Measurements from ENCODE around the gene SLC25A45.
"Not testable (repeated sequence)": the region's sequence is repeated elsewhere in the genome, so short reads cannot be mapped to it uniquely, and the experiment has no call there.

The SLC25A45 gene

GRCh38 chr11:65362966-65363365 is 19.5 kb downstream of the SLC25A45 start:
- no peak for DNase-seq (ENCODE audit: low read depth, low spot score)

GRCh38 chr11:65362320-65362931 is 20.0 kb downstream of the SLC25A45 start:
- no peak for DNase-seq (ENCODE audit: low read depth, low spot score)

- DNase-seq (ENCODE audit: low read depth, low spot score) = no peak
Observed at GRCh38 chr11:65357856-65358356, 24.5 kb downstream of the SLC25A45 start.

- no peak for DNase-seq (ENCODE audit: low read depth, low spot score)
Observed at GRCh38 chr11:65356394-65356972, 26.0 kb downstream of the SLC25A45 start.

DNA sequence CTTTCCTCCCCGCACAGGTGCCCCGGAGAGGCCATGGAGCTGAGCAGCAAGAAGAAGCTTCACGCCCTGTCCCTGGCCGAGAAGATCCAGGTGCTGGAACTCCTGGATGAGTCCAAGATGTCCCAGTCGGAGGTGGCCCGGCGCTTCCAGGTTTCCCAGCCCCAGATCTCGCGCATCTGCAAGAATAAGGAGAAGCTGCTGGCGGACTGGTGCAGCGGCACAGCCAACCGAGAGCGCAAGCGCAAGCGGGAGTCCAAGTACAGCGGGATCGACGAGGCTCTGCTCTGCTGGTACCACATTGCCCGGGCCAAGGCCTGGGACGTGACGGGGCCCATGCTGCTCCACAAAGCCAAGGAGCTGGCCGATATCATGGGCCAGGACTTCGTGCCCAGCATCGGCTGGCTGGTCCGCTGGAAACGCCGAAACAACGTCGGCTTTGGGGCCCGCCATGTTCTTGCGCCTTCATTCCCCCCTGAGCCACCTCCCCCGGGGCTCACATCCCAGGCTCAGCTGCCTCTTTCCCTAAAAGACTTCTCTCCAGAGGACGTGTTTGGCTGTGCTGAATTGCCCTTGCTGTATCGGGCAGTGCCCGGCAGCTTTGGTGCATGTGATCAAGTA is 26.6 kb downstream of the SLC25A45 start:
- no peak for DNase-seq (ENCODE audit: low read depth, low spot score)

DNA sequence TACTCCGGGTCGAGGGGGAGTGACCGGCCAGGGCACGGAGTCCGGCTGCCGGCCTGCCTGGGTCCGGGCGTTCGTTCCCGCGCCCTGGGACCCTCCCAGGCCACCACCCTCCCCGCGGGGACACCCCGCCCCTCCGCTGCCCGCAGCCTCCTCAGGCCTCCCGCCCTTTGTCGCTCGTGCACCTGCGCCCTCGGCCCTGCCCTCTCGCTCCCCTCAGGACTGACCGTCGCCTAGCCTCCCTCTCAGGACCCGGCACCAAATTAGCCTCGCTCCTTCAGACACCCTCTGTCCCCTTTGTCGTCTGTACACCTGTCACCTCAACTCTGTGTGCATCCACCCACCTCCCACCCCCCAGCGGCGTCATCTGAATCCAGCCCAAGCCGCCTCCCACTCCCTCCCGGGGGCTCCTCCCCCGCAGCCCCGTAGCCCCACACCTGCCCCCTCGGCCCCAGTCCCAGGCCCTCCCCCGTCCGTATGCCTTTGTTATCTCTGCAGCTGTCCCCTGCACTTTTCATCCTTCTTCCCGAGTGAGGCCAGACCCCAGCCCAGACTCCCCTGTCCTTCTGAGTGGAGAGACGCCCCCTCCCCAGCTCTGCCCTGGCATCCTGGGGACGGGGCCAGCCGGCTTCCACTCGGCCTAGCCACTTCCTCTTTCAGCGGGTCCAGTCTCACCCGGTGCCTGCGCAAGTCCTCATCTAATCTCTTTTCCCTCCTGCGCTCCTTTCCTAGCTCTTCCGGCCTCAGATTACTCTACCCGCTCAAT is 27.3 kb downstream of the SLC25A45 start:
- peak; percentile 22 for DNase-seq (ENCODE audit: low read depth, low spot score)

DNA sequence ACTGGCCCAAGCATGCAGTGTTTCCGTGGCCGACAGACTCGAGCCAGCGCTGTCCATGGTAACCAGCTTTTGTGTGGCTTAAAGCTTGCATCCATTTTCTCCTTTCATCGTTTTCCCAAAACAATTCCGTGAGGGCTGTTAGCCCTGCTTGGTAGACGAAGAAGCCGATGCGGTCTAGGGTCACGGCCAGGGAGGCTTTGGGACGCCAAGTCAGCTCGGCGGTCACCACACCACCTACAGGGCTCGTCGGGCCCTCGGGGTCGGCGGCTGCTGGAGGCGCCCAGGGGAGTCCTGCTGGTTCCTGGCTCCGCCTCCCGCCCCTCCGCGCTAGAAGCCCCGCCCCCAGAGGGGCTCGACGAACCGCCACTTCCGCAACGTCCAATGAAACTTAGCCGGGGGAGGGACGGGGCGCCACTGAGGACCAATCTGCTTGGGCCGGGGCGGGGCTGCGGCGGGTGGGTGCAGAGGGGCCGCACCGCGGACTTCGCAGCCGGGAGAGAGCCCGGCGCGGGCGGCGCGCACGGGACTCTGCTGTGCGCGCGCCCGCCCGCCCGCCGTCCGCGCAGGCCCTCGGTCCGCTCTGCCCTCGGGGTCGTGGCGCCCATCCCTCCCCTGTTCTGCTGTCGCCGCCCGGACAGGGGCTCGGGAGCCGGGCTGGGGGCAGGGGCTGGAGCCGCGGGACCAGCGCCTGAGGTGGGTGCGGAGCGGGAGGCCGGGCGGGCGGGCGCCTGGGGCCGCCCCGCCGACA is 28.0 kb downstream of the SLC25A45 start, which contains the start of gene TIGD3:
TSS of gene TIGD3 (plus strand) at position 487 of the 748 bp plus-strand sequence. CDS start 1,058 bp downstream, outside the sequence.
- peak; percentile 95 for DNase-seq (ENCODE audit: low read depth, low spot score)

DNA sequence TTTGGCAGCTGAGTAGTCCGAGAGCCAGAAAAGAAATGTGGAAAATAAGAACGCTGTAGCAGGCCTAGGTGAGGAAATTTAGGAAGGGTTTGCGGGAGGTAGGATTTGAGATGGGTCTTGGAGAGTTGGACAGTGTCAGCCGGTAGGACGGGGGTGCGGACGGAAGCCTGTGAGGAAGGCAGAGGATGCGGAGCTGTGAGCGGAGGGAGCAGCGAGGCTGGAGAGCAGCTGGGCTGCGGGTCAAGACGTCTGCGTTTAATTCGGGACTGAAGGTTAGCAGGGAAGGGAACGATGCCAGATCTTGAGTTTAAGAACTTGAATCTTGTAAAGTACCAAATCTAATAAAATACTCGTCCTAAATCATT is 28.6 kb downstream of the SLC25A45 start:
- DNase-seq (ENCODE audit: low read depth, low spot score) = no peak

DNA sequence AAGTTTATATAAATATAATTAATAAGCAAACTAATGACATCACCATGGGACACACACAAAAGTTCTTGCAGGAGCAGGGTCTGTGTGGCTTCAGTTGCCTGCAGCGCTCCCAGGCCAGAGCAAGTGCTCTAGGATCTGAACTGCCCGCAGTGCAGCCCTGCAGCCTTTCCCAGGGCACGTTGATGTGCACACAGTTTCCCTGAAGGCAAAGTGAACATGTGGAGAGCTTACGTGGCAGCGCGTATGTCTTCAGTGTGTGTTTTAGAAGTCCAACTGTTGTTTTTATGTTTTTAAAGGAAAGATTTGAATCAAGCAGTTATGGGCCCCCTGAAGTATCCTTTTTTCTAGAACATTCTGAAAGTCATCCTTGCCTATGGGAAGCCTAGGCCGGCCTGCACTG is 29.1 kb downstream of the SLC25A45 start:
- no peak for DNase-seq (ENCODE audit: low read depth, low spot score)

- no peak for DNase-seq (ENCODE audit: low read depth, low spot score)
Observed at GRCh38 chr11:65352783-65353182, 29.7 kb downstream of the SLC25A45 start.

- no peak for DNase-seq (ENCODE audit: low read depth, low spot score)
Observed at GRCh38 chr11:65351511-65351910, 30.9 kb downstream of the SLC25A45 start.

- DNase-seq (ENCODE audit: low read depth, low spot score) = no peak
Observed at GRCh38 chr11:65341856-65342255, 40.6 kb downstream of the SLC25A45 start.

DNA sequence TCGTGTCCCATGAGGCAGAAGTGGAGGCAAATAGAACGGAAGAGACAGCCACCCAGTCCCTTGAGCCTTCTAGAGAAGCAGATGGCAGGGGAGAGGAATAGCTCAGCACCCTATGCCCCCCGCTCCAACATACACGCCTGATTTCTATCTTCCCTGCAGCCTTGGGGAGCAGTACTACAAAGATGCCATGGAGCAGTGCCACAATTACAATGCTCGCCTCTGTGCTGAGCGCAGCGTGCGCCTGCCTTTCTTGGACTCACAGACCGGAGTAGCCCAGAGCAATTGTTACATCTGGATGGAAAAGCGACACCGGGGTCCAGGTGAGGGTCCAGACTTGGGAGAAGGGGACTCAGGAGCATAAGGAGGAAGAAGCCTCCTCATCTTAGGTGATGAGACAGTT is 42.2 kb downstream of the SLC25A45 start:
- no peak for DNase-seq (ENCODE audit: low read depth, low spot score)

DNA sequence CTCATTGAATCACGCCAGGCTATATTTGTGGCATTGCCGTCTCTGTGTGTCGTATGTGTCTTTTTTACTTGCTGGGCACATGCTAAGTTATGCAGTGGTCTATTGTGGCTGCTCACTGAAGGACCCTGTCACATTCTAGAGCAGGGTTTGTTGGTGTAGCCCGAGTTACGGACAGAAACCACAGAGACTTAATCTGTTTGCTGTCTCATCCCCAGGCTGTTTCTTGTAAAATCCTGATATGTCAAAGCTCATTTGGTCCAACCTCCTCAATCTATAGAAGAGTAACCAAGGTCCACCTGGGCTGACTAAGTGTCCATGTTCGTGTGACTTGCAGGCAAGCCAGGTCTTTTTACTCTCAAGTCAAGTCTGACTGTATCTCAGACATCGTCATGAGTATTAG is 43.8 kb downstream of the SLC25A45 start:
- DNase-seq (ENCODE audit: low read depth, low spot score) = no peak

- DNase-seq (ENCODE audit: low read depth, low spot score) = no peak
Observed at GRCh38 chr11:65334696-65335295, 47.6 kb downstream of the SLC25A45 start.

DNA sequence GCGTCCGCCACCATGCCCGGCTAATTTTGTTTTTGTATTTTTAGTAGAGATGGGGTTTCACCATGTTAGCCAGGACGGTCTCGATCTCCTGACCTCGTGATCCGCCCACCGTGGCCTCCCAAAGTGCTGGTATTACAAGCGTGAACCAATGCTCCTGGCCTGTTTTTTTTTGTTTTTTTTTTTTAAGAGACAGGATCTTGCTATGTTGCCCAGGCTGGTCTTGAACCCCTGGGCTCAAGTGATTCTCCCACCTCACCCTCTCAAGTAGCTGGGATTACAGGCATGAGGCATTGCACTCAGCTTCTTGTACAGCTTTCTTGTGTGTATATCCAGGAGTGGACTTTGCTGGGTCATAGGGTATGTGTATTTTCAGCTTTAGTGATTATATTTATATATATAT is 49.9 kb downstream of the SLC25A45 start:
- not testable (repeated sequence) for DNase-seq (ENCODE audit: low read depth, low spot score)

DNA sequence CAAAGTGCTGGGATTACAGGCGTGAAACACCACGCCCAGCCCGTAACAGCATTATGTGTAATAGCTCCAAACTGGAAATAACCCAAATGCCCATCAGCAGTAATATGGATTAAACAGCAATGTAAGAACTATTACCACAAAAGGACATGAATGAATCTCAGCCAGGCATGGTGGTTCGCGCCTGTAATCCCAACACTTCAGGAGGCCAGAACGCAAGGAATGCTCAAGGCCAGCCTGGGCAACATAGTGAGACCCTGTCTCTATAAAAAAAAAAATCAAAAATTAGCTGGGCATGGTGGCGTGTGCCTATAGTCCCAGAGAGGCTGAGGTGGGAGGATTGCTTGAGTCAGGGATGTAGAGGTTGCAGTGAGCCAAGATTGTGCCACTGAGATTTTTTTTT is 51.9 kb downstream of the SLC25A45 start:
- no peak for DNase-seq (ENCODE audit: low read depth, low spot score)

DNA sequence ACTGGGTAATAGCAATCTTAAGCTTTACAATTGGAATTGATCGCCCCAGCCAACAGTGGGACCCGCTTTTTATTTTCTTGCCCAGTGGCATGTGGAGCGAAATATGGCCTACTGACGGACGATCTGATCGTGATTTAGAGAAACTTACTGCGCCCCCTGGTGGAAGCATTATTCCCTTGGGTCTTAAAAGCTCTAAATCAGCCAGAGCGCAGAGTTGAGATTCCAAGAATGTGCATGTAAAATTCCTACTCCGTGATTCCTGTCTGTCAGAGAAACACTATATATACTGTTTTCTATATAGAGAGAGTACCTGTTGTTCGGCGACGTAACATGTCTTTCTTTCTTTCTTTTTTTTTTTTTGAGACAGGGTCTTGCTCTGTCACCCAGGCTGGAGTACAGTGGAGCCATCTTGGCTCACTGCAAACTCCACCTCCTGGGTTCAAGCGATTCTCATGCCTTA is 52.5 kb downstream of the SLC25A45 start:
- peak; percentile 75 for DNase-seq (ENCODE audit: low read depth, low spot score)

GRCh38 chr11:65329478-65329877 is 53.0 kb downstream of the SLC25A45 start:
- no peak for DNase-seq (ENCODE audit: low read depth, low spot score)

DNA sequence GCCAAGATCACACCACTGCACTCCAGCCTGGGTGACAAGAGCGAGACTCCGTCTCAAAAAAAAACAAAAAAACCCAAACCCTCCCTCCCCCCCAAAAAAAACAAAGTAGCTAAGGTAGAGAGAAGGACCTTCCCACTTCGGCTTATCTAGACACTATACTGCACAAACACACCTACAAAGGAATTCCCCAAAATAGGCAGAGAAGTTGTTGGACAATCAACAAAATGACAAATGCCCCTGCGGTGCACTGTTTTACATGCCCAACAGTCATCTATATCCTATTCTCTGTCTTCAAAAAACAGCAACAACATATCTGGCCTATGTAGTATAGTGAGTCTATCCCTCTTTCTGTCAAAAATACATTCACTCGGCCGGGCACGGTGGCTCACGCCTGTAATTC is 55.4 kb downstream of the SLC25A45 start:
- no peak for DNase-seq (ENCODE audit: low read depth, low spot score)

GRCh38 chr11:65325435-65325834 is 57.0 kb downstream of the SLC25A45 start:
- DNase-seq (ENCODE audit: low read depth, low spot score) = no peak

Measured in activated CD4-positive, CD25-positive, alpha-beta regulatory T cell treated with anti-CD3 and anti-CD28 coated beads, Interleukin-2, amount 50 U/mL, for 16 hours (primary cell).